Panc1 (cell line): ENCODE results near the gene TGM6. TPM values are rescaled to one million over a fixed set of nuclear protein-coding genes. Genes with fewer than 3 reads are reported as not detected.

Source experiments
- ATAC-seq: fragments of 200-7000 bp; cut with Tn5 transposase; 2 replicates; pipeline ENCODE4 v1.9.1; 2020; ENCODE audit warnings: mild to moderate bottlenecking, moderate library complexity
- BruUV-seq: library from RNA; stranded (reverse); fragments of 400-500 nt; replicated peaks from 2 replicates; lab custom pipeline; 2021; lab: Mats Ljungman, UMichigan
- CTCF ChIA-PET: fragments of 300-600 bp; sonication (Branson Sonifier 250); formaldehyde crosslinking; loops from one replicate; lab custom pipeline; 2022; ENCODE audit warnings: antibody characterized with exemption; lab: Charles Lee
- POLR2A ChIA-PET: fragments of 300-600 bp; sonication (Branson Sonifier 250); formaldehyde crosslinking; loops from one replicate; lab custom pipeline; 2022; ENCODE audit warnings: antibody characterized with exemption; lab: Charles Lee
- DNase-seq: peaks from one replicate; pipeline ENCODE4 v3.0.0-alpha.2; 2010; ENCODE audit warnings: low read depth, low spot score
- H3K27ac ChIP-seq: 2 replicates; pipeline ENCODE4 v1.5.1; 2011; ENCODE audit warnings: mild to moderate bottlenecking, low read length, inconsistent platforms
- H3K27me3 ChIP-seq: fragments of 200-500 bp; sonication (Bioruptor generic); 2 replicates; pipeline ENCODE4 v1.6.0; 2014; ENCODE audit warnings: low read length, inconsistent platforms; ENCODE audit not compliant: control insufficient read depth, insufficient read depth
- H3K36me3 ChIP-seq: fragments of 200-500 bp; sonication (Bioruptor generic); 2 replicates; pipeline ENCODE4 v1.5.1; 2014; ENCODE audit warnings: inconsistent platforms, mild to moderate bottlenecking, low read length, moderate library complexity; ENCODE audit not compliant: control insufficient read depth, insufficient read depth
- H3K4me1 ChIP-seq: 2 replicates; pipeline ENCODE4 v1.5.1; 2011; ENCODE audit warnings: inconsistent platforms, mild to moderate bottlenecking, low read length, moderate library complexity; ENCODE audit not compliant: control insufficient read depth, insufficient read depth
- H3K4me3 ChIP-seq, 2 experiments: 2 replicates each; pipeline ENCODE4 v1.5.1; 2011 to 2012; ENCODE audit warnings: low read depth in 2 of 2, low read length in 2 of 2, mild to moderate bottlenecking in 2 of 2, inconsistent platforms in 1 of 2, moderate library complexity in 1 of 2
- H3K9me3 ChIP-seq: fragments of 200-500 bp; sonication (Bioruptor generic); 2 replicates; pipeline ENCODE4 v1.5.1; 2014; ENCODE audit warnings: low read depth, mild to moderate bottlenecking, inconsistent platforms, low read length, moderate library complexity; ENCODE audit not compliant: control insufficient read depth, insufficient read depth
- POLR2AphosphoS5 ChIP-seq: IDR thresholded peaks from 2 replicates; pipeline ENCODE4 v1.6.1; 2012; ENCODE audit warnings: mild to moderate bottlenecking, low read depth, low read length, moderate library complexity
- SIN3A ChIP-seq: IDR thresholded peaks from 2 replicates; pipeline ENCODE4 v1.6.1; 2012; ENCODE audit warnings: low read depth, mild to moderate bottlenecking, low read length, moderate library complexity, borderline replicate concordance; ENCODE audit not compliant: insufficient read depth
- TCF7L2 ChIP-seq: IDR thresholded peaks from 2 replicates; pipeline ENCODE4 v1.6.1; 2011; ENCODE audit warnings: mild to moderate bottlenecking, low read depth, low read length, inconsistent platforms
- in situ Hi-C: cut with HindIII; loops from 2 replicates; pipeline ENCODE4 v1.10.0; 2016; ENCODE audit warnings: low sequenced_read_pairs, low pct_unique_long_range_greater_than_20kb
- intact Hi-C: fragments of 100-400 bp; cut with micrococcal nuclease; formaldehyde crosslinking; loops from one replicate; pipeline ENCODE4 v1.10.0; 2022; ENCODE audit not compliant: unreplicated experiment
- total RNA-seq: library from RNA; stranded (reverse); gene quantifications from one replicate; pipeline ENCODE4 v1.2.1, GENCODE V29; 2021; ENCODE audit not compliant: unreplicated experiment
- TF ChIP-seq, protein P1 (sequence below): fragments of 450-650 bp; IDR thresholded peaks from 2 replicates; pipeline ENCODE4 v1.5.1; 2017; ENCODE audit warnings: mild to moderate bottlenecking
- TF ChIP-seq, protein P2 (sequence below), 2 experiments: IDR thresholded peaks; 2 replicates each; pipeline ENCODE4 v1.6.1; 2011 to 2012; ENCODE audit warnings: low read depth in 2 of 2, control low read depth in 1 of 2, low read length in 1 of 2, mild to moderate bottlenecking in 1 of 2, moderate library complexity in 1 of 2; ENCODE audit not compliant: insufficient read depth in 1 of 2

Gene TGM6
- total RNA-seq, 1 experiment from 2014 or later: not detected

DNA sequence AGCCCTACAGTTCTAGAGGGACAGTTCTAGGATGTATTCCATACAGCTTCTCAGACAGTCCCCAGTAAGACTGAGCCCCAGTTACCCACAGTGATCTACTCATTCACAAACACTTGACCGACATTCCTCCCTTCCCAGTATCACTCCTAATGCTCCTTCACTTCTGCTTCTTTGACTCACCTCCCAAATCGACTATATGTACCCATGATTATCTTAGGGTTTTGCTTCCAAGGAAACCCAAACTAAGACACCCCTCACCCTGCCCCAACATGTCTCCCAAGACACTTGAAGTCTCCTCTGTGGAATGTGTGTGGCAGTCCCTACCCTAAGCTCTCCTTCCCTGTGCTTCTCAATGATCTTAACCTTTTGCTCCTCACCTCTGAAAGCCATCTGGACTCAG lies 23.6 kb upstream of the TGM6 start:
- intact Hi-C loops: no loop called here
- POLR2A ChIA-PET: no interaction called here
- H3K27me3 ChIP-seq: peaks cover 10% of the 10 kb centered on the region
- H3K27ac ChIP-seq: no peak overlapping the region
- DNase-seq (no peak), ATAC-seq (no peak)
- no TSS peak for BruUV-seq
- in situ Hi-C loops: no loop called here
- CTCF ChIA-PET: no interaction called here
- no peaks in the 10 kb centered on the region for H3K36me3 ChIP-seq
- TF ChIP-seq TCF7L2 (no peak), POLR2AphosphoS5 (no peak), SIN3A (no peak)
- TF ChIP-seq, protein P1, sequence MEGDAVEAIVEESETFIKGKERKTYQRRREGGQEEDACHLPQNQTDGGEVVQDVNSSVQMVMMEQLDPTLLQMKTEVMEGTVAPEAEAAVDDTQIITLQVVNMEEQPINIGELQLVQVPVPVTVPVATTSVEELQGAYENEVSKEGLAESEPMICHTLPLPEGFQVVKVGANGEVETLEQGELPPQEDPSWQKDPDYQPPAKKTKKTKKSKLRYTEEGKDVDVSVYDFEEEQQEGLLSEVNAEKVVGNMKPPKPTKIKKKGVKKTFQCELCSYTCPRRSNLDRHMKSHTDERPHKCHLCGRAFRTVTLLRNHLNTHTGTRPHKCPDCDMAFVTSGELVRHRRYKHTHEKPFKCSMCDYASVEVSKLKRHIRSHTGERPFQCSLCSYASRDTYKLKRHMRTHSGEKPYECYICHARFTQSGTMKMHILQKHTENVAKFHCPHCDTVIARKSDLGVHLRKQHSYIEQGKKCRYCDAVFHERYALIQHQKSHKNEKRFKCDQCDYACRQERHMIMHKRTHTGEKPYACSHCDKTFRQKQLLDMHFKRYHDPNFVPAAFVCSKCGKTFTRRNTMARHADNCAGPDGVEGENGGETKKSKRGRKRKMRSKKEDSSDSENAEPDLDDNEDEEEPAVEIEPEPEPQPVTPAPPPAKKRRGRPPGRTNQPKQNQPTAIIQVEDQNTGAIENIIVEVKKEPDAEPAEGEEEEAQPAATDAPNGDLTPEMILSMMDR: no peak
- TF ChIP-seq, protein P2, sequence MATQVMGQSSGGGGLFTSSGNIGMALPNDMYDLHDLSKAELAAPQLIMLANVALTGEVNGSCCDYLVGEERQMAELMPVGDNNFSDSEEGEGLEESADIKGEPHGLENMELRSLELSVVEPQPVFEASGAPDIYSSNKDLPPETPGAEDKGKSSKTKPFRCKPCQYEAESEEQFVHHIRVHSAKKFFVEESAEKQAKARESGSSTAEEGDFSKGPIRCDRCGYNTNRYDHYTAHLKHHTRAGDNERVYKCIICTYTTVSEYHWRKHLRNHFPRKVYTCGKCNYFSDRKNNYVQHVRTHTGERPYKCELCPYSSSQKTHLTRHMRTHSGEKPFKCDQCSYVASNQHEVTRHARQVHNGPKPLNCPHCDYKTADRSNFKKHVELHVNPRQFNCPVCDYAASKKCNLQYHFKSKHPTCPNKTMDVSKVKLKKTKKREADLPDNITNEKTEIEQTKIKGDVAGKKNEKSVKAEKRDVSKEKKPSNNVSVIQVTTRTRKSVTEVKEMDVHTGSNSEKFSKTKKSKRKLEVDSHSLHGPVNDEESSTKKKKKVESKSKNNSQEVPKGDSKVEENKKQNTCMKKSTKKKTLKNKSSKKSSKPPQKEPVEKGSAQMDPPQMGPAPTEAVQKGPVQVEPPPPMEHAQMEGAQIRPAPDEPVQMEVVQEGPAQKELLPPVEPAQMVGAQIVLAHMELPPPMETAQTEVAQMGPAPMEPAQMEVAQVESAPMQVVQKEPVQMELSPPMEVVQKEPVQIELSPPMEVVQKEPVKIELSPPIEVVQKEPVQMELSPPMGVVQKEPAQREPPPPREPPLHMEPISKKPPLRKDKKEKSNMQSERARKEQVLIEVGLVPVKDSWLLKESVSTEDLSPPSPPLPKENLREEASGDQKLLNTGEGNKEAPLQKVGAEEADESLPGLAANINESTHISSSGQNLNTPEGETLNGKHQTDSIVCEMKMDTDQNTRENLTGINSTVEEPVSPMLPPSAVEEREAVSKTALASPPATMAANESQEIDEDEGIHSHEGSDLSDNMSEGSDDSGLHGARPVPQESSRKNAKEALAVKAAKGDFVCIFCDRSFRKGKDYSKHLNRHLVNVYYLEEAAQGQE (IDR thresholded peaks at IDR 0.05; ENCODE audit: insufficient read depth in 1 of 2, low read depth in 2 of 2, low read length in 1 of 2): no peak
- no peak overlapping the region for H3K4me3 ChIP-seq
- peaks cover 3% of the 10 kb centered on the region; the same call in 1 of the 2 replicates for H3K9me3 ChIP-seq
- no peaks in the 10 kb centered on the region for H3K4me1 ChIP-seq

DNA sequence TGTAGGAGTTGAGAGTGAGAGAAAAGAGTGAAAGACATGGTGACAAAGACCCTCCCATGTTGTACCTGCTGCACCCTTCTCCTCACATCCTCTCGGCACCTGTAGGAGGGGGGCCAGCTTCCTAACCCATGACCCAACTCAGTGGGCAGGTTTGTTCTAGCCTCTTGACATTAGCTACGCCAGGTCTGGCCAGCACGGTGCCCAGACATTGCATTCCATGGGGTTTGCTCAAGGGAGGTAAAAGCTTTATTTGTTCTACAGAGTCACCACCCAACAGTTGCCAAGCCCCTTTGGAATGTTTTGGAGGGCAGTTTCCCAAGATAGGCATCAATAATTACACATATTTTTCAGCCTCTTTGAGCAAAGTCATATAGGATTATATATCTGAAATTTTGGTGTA lies 22.7 kb upstream of the TGM6 start:
- no peaks in the 10 kb centered on the region for H3K36me3 ChIP-seq
- intact Hi-C loops (no loop called here), in situ Hi-C loops (no loop called here)
- no peaks in the 10 kb centered on the region for H3K4me1 ChIP-seq
- H3K9me3 ChIP-seq: peaks cover 3% of the 10 kb centered on the region; the same call in 1 of the 2 replicates
- BruUV-seq: no TSS peak
- ATAC-seq (no peak), DNase-seq (no peak)
- H3K4me3 ChIP-seq: no peak overlapping the region
- peaks cover 10% of the 10 kb centered on the region for H3K27me3 ChIP-seq
- ChIA-PET CTCF (no interaction called here), POLR2A (no interaction called here)
- H3K27ac ChIP-seq: no peak overlapping the region
- TF ChIP-seq TCF7L2 (no peak), POLR2AphosphoS5 (no peak), SIN3A (no peak)
- TF ChIP-seq, protein P1: no peak
- TF ChIP-seq, protein P2 (IDR thresholded peaks at IDR 0.05; ENCODE audit: insufficient read depth in 1 of 2, low read depth in 2 of 2, low read length in 1 of 2): no peak
